HG03064 (cell line): ENCODE data around the gene HEBP1.
A peak's percentile ranks its signal among the peaks of the same experiment; 100 is the strongest.

Source experiments
- ATAC-seq: cut with Tn5 transposase; IDR thresholded peaks from one replicate; pipeline ENCODE4 v1.9.1; 2021; ENCODE audit warnings: low read depth; ENCODE audit not compliant: unreplicated experiment

HEBP1 gene

GRCh38 chr12:13024531-13024916 lies 24.5 kb upstream of the HEBP1 start:
- no peak for ATAC-seq

- no peak for ATAC-seq
Observed at GRCh38 chr12:13023811-13024530, 23.9 kb upstream of the HEBP1 start.

- no peak for ATAC-seq
Observed at GRCh38 chr12:13022851-13023271, 22.8 kb upstream of the HEBP1 start.

GRCh38 chr12:13011098-13011497 lies 11.0 kb upstream of the HEBP1 start:
- ATAC-seq, result no peak

- ATAC-seq, result no peak
Observed at GRCh38 chr12:13008741-13009380, 8.8 kb upstream of the HEBP1 start.

- no peak for ATAC-seq
Observed at GRCh38 chr12:13007496-13008233, 7.6 kb upstream of the HEBP1 start.

GRCh38 chr12:13005649-13006048 lies 5.6 kb upstream of the HEBP1 start:
- no peak for ATAC-seq

- ATAC-seq, result no peak
Observed at GRCh38 chr12:13004986-13005385, 4.9 kb upstream of the HEBP1 start.

- no peak for ATAC-seq
Observed at GRCh38 chr12:13004361-13004760, 4.3 kb upstream of the HEBP1 start.

- no peak for ATAC-seq
Observed at GRCh38 chr12:13002301-13003097, 2.4 kb upstream of the HEBP1 start.

GRCh38 chr12:13001775-13002040 lies 1.6 kb upstream of the HEBP1 start:
- no peak for ATAC-seq

GRCh38 chr12:13000925-13001774 lies 1.1 kb upstream of the HEBP1 start:
- ATAC-seq, result no peak

- ATAC-seq, result peak; percentile 40
Observed at GRCh38 chr12:13000616-13000924, 505 bp upstream of the HEBP1 start.

GRCh38 chr12:12999271-12999958 lies 650 bp downstream of the HEBP1 start:
- ATAC-seq, result no peak

GRCh38 chr12:12998248-12998647 lies 1.8 kb downstream of the HEBP1 start:
- ATAC-seq, result no peak

GRCh38 chr12:12997734-12998133 lies 2.3 kb downstream of the HEBP1 start:
- no peak for ATAC-seq

GRCh38 chr12:12997156-12997555 lies 2.9 kb downstream of the HEBP1 start:
- ATAC-seq, result no peak

GRCh38 chr12:12996209-12996608 lies 3.9 kb downstream of the HEBP1 start:
- ATAC-seq, result no peak

GRCh38 chr12:12995088-12995487 lies 5.0 kb downstream of the HEBP1 start:
- ATAC-seq, result no peak

GRCh38 chr12:12993367-12993766 lies 6.7 kb downstream of the HEBP1 start:
- ATAC-seq, result no peak
